ENCODE measurements around the gene PRKAG2. TPM values are rescaled to one million over a fixed set of nuclear protein-coding genes. Genes with fewer than 3 reads are reported as not detected.

PRKAG2 gene
- total and polyA plus RNA-seq, 2 of the 8 experiments (the other 6 are each of a cell fraction or from before 2014, with no cell fraction given) = 7.5 to 18.1 TPM

DNA sequence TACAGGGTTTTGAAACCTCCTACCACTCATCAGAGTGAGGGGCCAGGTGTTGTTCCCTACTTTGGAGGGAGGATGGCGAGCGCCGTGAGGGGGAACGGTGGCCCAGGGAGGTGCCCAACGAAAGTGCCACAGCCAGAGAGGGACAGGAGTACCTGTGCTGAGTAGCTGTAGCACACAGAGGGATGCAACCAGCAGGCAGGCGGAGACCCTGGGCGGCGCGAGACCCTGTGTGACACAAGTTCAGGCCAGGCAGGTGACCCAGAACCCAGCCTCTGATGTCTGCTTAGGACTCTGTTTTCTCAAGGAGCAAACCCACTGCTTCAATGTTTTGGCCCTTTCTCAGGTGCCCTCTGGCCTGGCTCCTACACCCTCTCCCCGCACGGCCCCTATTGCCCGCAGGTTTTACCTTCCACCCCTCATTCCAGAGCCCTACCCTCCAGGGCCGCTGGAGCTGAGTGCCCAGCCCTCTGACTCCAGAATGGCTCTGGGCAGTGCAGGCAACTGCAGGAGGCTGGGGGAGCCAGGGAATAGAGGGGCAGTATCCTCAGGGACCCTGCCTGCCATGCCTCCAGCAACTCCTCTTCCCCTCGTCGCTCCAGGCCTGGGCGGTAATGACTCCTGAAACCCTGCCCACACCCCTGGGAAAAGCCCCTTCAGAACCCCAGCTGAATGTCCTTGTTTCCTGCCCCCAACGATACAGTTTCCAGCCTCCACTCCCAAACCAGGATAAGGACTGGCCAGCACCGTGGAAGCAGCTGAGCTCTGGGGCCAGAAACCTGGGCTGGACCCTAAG is 193.1 kb downstream of the PRKAG2 start:
- Histone ChIP-seq H4K5ac (ENCODE audit: insufficient read length, low read depth, low read length) (no peak overlapping the region), H3K23me2 (ENCODE audit: low read depth, low read length) (no peaks in the 10 kb centered on the region), H3K27ac (ENCODE audit: low read depth, low read length) (no peak overlapping the region), H2AFZ (ENCODE audit: low read length) (no peak overlapping the region), H3K9ac (replicated peaks in 1 of 4; ENCODE audit: extremely low read depth in 1 of 4, low read depth in 3 of 4, low read length in 3 of 4) (no peak overlapping the region), H2AK5ac (ENCODE audit: low read depth, low read length) (no peak overlapping the region), H3K4me2 (ENCODE audit: insufficient read depth in 1 of 2, low read depth in 2 of 2, low read length in 2 of 2) (no peak overlapping the region), H4K20me1 (replicated peaks in 1 of 2; ENCODE audit: control insufficient read depth in 1 of 2, insufficient read depth in 2 of 2, low read length in 2 of 2) (no peaks in the 10 kb centered on the region), H3K79me1 (ENCODE audit: low read depth, low read length) (no peaks in the 10 kb centered on the region), H3K36me3 (ENCODE audit: control insufficient read depth in 2 of 4, insufficient read depth in 4 of 4, low read length in 3 of 4) (no peaks in the 10 kb centered on the region), H2BK20ac (ENCODE audit: low read length) (peak overlapping the region; percentile 48; the same call in 1 of the 2 replicates), H3K9me3 (ENCODE audit: insufficient read depth in 2 of 2, low read depth in 1 of 2, low read length in 1 of 2) (no peaks in the 10 kb centered on the region), H4K8ac (ENCODE audit: extremely low read depth, insufficient read depth, low read length) (peak overlapping the region; percentile 76; the same call in 1 of the 2 replicates), H3K23ac (ENCODE audit: insufficient read length) (no peak overlapping the region), H2BK5ac (ENCODE audit: low read depth, low read length) (no peak overlapping the region), H3K4me1 (replicated peaks in 1 of 4; ENCODE audit: control insufficient read depth in 3 of 4, insufficient read depth in 4 of 4, low read length in 3 of 4) (peaks cover 0 to 14% (median 4%) of the 10 kb centered on the region in 4 experiments; a peak in 2 of 7 replicates), H2BK120ac (replicated peaks; ENCODE audit: low read depth, low read length) (no peak overlapping the region), H2BK15ac (ENCODE audit: low read length) (no peak overlapping the region), H3K4ac (replicated peaks; ENCODE audit: insufficient read length, low read depth, low read length) (no peak overlapping the region), H2BK12ac (ENCODE audit: low read depth, low read length) (no peak overlapping the region), H3K79me2 (ENCODE audit: control insufficient read depth in 1 of 2, insufficient read depth in 2 of 2, low read length in 2 of 2) (no peaks in the 10 kb centered on the region), H3K14ac (ENCODE audit: insufficient read length) (no peak overlapping the region), H3K27me3 (replicated peaks in 1 of 4; ENCODE audit: control insufficient read depth in 3 of 4, extremely low read depth in 1 of 4, insufficient read depth in 3 of 4, low read length in 3 of 4) (peaks cover 0 to 3% (median 0%) of the 10 kb centered on the region in 4 experiments; a peak in 1 of 7 replicates), H4K91ac (replicated peaks; ENCODE audit: insufficient read length, low read length) (peak overlapping the region; percentile 45), H3K4me3 (ENCODE audit: extremely low read depth in 1 of 4, insufficient read depth in 2 of 4, low read depth in 3 of 4, low read length in 4 of 4) (no peak overlapping the region), H3K18ac (ENCODE audit: extremely low read depth, low read length) (peak overlapping the region; percentile 60), H3K56ac (replicated peaks; ENCODE audit: insufficient read length, low read depth, low read length) (no peak overlapping the region)
- ChIA-PET POLR2A (ENCODE audit: partially characterized antibody) (no interaction called here), CTCF (ENCODE audit: partially characterized antibody) (interaction anchor here (0.9 to 4.4 kb wide), 8 partner anchors 11 to 75 kb away, joined by 3 to 29 read pairs (median 6); no protein-coding TSS in a partner anchor)
- FAIRE-seq (no peak), DNase-seq (ENCODE audit: low read depth in 1 of 2, low spot score in 2 of 2) (no peak)
- 91% methylated on average over 18 of the region's 18 CpGs; no CpG with 5 or more reads in 1 of the 2 experiments for WGBS, 2 experiments (ENCODE audit: extremely low coverage in 1 of 2, insufficient coverage in 1 of 2, insufficient read length in 1 of 2, insufficient replicate concordance in 2 of 2, low coverage in 1 of 2, low lambda C conversion rate in 2 of 2, missing lambda C conversion rate in 1 of 2)
- TF ChIP-seq POLR2AphosphoS5 (IDR thresholded peaks at IDR 0.05; ENCODE audit: low read depth, low read length) = no peak
- TF ChIP-seq TAF1 (IDR thresholded peaks at IDR 0.05; ENCODE audit: low read depth, low read length) = no peak
- no peak for TF ChIP-seq ASH2L (IDR thresholded peaks at IDR 0.05; ENCODE audit: low read length)
- no peak for TF ChIP-seq BCL11A (IDR thresholded peaks at IDR 0.05; ENCODE audit: low read depth in 2 of 2, low read length in 2 of 2)
- TF ChIP-seq, protein P1, sequence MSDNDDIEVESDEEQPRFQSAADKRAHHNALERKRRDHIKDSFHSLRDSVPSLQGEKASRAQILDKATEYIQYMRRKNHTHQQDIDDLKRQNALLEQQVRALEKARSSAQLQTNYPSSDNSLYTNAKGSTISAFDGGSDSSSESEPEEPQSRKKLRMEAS (IDR thresholded peaks at IDR 0.05) = no peak
- TF ChIP-seq GTF2F1 (IDR thresholded peaks at IDR 0.05; ENCODE audit: borderline replicate concordance, low read depth, low read length) = no peak
- no peak for TF ChIP-seq NANOG (IDR thresholded peaks at IDR 0.05; ENCODE audit: insufficient read depth, low read depth, low read length, poor library complexity, severe bottlenecking)
- TF ChIP-seq CBX5 (IDR thresholded peaks at IDR 0.05; ENCODE audit: low read depth, low read length) = no peak
- TF ChIP-seq NRF1 (IDR thresholded peaks at IDR 0.05; ENCODE audit: low read depth, low read length) = no peak
- TF ChIP-seq TEAD4 (IDR thresholded peaks at IDR 0.05; ENCODE audit: low read depth, low read length) = no peak
- no peak for TF ChIP-seq YY1 (IDR thresholded peaks at IDR 0.05; ENCODE audit: low read depth, low read length)
- TF ChIP-seq, protein P2, sequence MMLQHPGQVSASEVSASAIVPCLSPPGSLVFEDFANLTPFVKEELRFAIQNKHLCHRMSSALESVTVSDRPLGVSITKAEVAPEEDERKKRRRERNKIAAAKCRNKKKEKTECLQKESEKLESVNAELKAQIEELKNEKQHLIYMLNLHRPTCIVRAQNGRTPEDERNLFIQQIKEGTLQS (IDR thresholded peaks at IDR 0.05; ENCODE audit: insufficient read depth, low read depth, low read length) = no peak

Data from H1 (cell line).